CD14-positive monocyte (primary cell): ENCODE measurements around the gene ZNF292. TPM values are rescaled to one million over a fixed set of nuclear protein-coding genes. Genes with fewer than 3 reads are reported as not detected.
"Not testable (repeated sequence)": the region's sequence is repeated elsewhere in the genome, so short reads cannot be mapped to it uniquely, and the experiment has no call there.

Source experiments
- DNase-seq, 3 donors: peaks; one replicate each; pipeline ENCODE4 v3.0.0-alpha.2; 2011 to 2022
- H2AFZ ChIP-seq: 2 replicates; pipeline ENCODE4 v1.6.0; 2012; ENCODE audit warnings: mild to moderate bottlenecking, low read depth, low read length, inconsistent platforms; ENCODE audit not compliant: insufficient read depth, poor library complexity, severe bottlenecking
- H3K27ac ChIP-seq, 2 donors: 1 replicate in 1 of 2; 2 replicates in 1 of 2; pipeline ENCODE4 v1.5.1; 2012 to 2013; ENCODE audit warnings: low read length in 2 of 2, control low read depth in 1 of 2, inconsistent platforms in 1 of 2, low read depth in 1 of 2, mild to moderate bottlenecking in 1 of 2
- H3K27me3 ChIP-seq, 2 donors: one replicate each; pipeline versions ENCODE4 v1.6.0 to v1.6.1; 2011 to 2013; ENCODE audit warnings: low read length in 2 of 2; ENCODE audit not compliant: control insufficient read depth in 2 of 2, insufficient read depth in 2 of 2
- H3K36me3 ChIP-seq, 2 donors: replicated peaks in 1 of 2; 1 replicate in 1 of 2; 2 replicates in 1 of 2; pipeline versions ENCODE4 v1.5.1 to v1.6.1; 2012 to 2013; ENCODE audit warnings: low read length in 2 of 2, control low read depth in 1 of 2, inconsistent platforms in 1 of 2, mild to moderate bottlenecking in 1 of 2; ENCODE audit not compliant: insufficient read depth in 2 of 2, control insufficient read depth in 1 of 2
- H3K4me1 ChIP-seq, 2 donors: 1 replicate in 1 of 2; 2 replicates in 1 of 2; pipeline versions ENCODE4 v1.5.1 to v1.6.1; 2012 to 2013; ENCODE audit warnings: low read length in 2 of 2, control low read depth in 1 of 2, inconsistent platforms in 1 of 2, mild to moderate bottlenecking in 1 of 2, moderate library complexity in 1 of 2; ENCODE audit not compliant: insufficient read depth in 2 of 2, control insufficient read depth in 1 of 2
- H3K4me2 ChIP-seq: replicated peaks from 2 replicates; pipeline ENCODE3; 2012; ENCODE audit warnings: low read length, moderate library complexity, mild to moderate bottlenecking; ENCODE audit not compliant: poor library complexity, severe bottlenecking; ENCODE audit errors: extremely low read depth
- H3K4me3 ChIP-seq, 3 experiments: fragments of 200-600 bp in 1 of 3; sonication (generic) in 1 of 3; replicated peaks in 1 of 3; 1 replicate in 2 of 3; 2 replicates in 1 of 3; pipeline ENCODE4 v1.5.1; 2011 to 2013; ENCODE audit warnings: low read length in 3 of 3, mild to moderate bottlenecking in 3 of 3, control low read depth in 2 of 3, low read depth in 2 of 3, inconsistent platforms in 1 of 3, moderate library complexity in 1 of 3
- H3K79me2 ChIP-seq: 2 replicates; pipeline ENCODE4 v1.6.0; 2012; ENCODE audit warnings: mild to moderate bottlenecking, control low read depth, inconsistent platforms, low read length, moderate library complexity; ENCODE audit not compliant: insufficient read depth
- H3K9ac ChIP-seq: 2 replicates; pipeline ENCODE4 v1.6.0; 2017; ENCODE audit warnings: low read length, mild to moderate bottlenecking; ENCODE audit not compliant: insufficient read depth, poor library complexity, severe bottlenecking
- H3K9me3 ChIP-seq, 2 donors: replicated peaks in 1 of 2; 1 replicate in 1 of 2; 2 replicates in 1 of 2; pipeline versions ENCODE4 v1.5.1 to v1.6.1; 2012 to 2013; ENCODE audit warnings: low read length in 2 of 2, control low read depth in 1 of 2; ENCODE audit not compliant: control insufficient read depth in 1 of 2, insufficient read depth in 1 of 2
- H4K20me1 ChIP-seq: 2 replicates; pipeline ENCODE4 v1.6.0; 2012; ENCODE audit warnings: mild to moderate bottlenecking, low read length, control low read depth, moderate library complexity; ENCODE audit not compliant: insufficient read depth
- H3K27ac Mint-ChIP-seq, 7 donors: one replicate each; pipeline ENCODE4 v1.8.0; 2020; ENCODE audit warnings: mild to moderate bottlenecking in 7 of 7, mixed read lengths in 7 of 7, moderate library complexity in 6 of 7, inconsistent platforms in 2 of 7
- H3K27me3 Mint-ChIP-seq, 3 donors: one replicate each; pipeline ENCODE4 v1.8.0; 2021 to 2022; ENCODE audit warnings: low read depth in 3 of 3, mild to moderate bottlenecking in 3 of 3, mixed read lengths in 3 of 3, moderate library complexity in 3 of 3, inconsistent platforms in 1 of 3
- H3K36me3 Mint-ChIP-seq, 2 donors: one replicate each; pipeline ENCODE4 v1.8.0; 2020; ENCODE audit warnings: mixed read lengths in 2 of 2, inconsistent platforms in 1 of 2, mild to moderate bottlenecking in 1 of 2
- H3K4me1 Mint-ChIP-seq: one replicate; pipeline ENCODE4 v1.8.0; 2020; ENCODE audit warnings: mild to moderate bottlenecking, mixed read lengths
- H3K4me3 Mint-ChIP-seq, 2 donors: one replicate each; pipeline ENCODE4 v1.8.0; 2020; ENCODE audit warnings: mild to moderate bottlenecking in 2 of 2, mixed read lengths in 2 of 2, moderate library complexity in 1 of 2
- H3K9me3 Mint-ChIP-seq, 7 donors: one replicate each; pipeline ENCODE4 v1.8.0; 2020 to 2022; ENCODE audit warnings: mixed read lengths in 7 of 7, mild to moderate bottlenecking in 6 of 7, moderate library complexity in 6 of 7, inconsistent platforms in 2 of 7
- CTCF ChIP-seq: fragments of 200-600 bp; IDR thresholded peaks from one replicate; pipeline ENCODE4 v1.8.0; 2022; ENCODE audit warnings: antibody characterized with exemption, mild to moderate bottlenecking
- WGBS: methylation state at CpG from one replicate; pipeline ENCODE4 v1.1.5; 2013; ENCODE audit warnings: missing lambda C conversion rate; ENCODE audit not compliant: insufficient coverage; 5-methylcytosine and 5-hydroxymethylcytosine counted together
- intact Hi-C, 2 donors: fragments of 100-400 bp; cut with micrococcal nuclease; formaldehyde crosslinking; loops; one replicate each; pipeline versions ENCODE4 v1.15.0 to v1.15.1; 2023
- polyA plus RNA-seq, 3 donors: library from polyadenylated mRNA; depleted of rRNA in 1 of 3; unstranded in 2 of 3; stranded (reverse) in 1 of 3; fragments of 300-500 nt in 2 of 3; fragments of >200 nt in 1 of 3; fragmentation: Illumina TruSeq in 2 of 3; gene quantifications; 1 replicate in 2 of 3; 2 replicates in 1 of 3; pipeline ENCODE4 v1.2.3, GENCODE V29; 2012 to 2021

The ZNF292 gene
- polyA plus RNA-seq, 3 donors: 4.8 to 7.7 (median 7.6) TPM

DNA sequence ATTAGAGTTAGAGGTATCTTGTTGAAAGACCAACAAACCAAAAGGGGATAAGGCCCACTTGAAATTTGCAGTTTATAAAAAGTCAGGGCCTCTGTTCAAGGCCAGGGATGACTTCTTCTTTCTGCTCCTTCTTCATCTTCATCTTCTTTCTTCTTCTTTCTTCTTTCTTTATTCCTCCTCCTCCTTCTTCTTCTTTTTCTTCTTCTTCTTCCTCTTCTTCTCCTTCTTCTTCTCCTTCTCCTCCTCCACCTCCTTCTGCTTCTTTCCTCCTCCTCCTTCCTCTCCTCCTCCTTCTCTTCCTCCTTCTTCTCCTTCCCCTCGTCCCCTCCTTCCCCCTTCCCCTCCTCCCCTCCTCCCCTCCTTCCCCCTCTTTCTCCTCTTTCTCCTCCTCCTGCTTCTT, 18.4 kb upstream of the ZNF292 start:
- Histone ChIP-seq H2AFZ (no peak overlapping the region), H3K4me3 (no peak overlapping the region), H3K36me3 (no peaks in the 10 kb centered on the region), H4K20me1 (no peaks in the 10 kb centered on the region), H3K9me3 (no peaks in the 10 kb centered on the region), H3K4me1 (peaks cover 0 to 10% of the 10 kb centered on the region in 2 donors), H3K9ac (no peak overlapping the region), H3K79me2 (no peaks in the 10 kb centered on the region), H3K27me3 (no peaks in the 10 kb centered on the region), H3K27ac (no peak overlapping the region), H3K4me2 (no peak overlapping the region)
- Mint-ChIP-seq H3K4me3 (no peak overlapping the region), H3K4me1 (peaks cover 6% of the 10 kb centered on the region), H3K27me3 (peaks cover 1 to 3% (median 2%) of the 10 kb centered on the region in 3 donors), H3K36me3 (no peaks in the 10 kb centered on the region), H3K27ac (peak overlapping the region in 1 of 7 donors; percentile 57), H3K9me3 (peaks cover 0 to 4% (median 2%) of the 10 kb centered on the region in 7 donors)
- intact Hi-C loops: loop anchor here in 1 of 2 donors (10.0 kb wide), 1 partner anchor 98 kb away; no protein-coding TSS in a partner anchor
- 0% methylated on average over 1 of the region's 1 CpG for WGBS
- no peak for TF ChIP-seq CTCF
- no peak for DNase-seq

DNA sequence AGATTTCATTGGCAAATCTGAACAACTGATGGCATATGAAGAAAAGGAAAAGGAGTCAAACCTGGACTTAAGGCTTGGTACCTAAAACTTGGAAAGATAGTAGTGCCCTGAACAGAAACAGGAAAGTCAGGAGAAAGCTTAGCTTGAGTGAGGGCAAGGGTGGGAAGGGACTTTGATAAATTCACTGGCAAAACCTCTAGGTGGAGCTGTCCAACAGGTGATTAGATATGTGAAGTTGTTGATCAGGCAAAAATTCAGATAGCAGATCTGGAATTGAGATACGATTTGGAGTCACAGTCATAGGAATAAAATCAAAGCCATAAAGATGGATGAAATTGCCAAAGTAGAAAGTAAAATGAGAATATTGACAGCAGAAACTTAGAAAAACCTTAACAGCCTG, 16.1 kb upstream of the ZNF292 start:
- peak; percentile 76 for TF ChIP-seq CTCF
- no peaks in the 10 kb centered on the region for H3K36me3 Mint-ChIP-seq
- H3K4me1 ChIP-seq: peaks cover 0 to 10% of the 10 kb centered on the region in 2 donors
- WGBS: no CpG with 5 or more reads among the region's 1 CpG
- no peak overlapping the region for H3K27ac Mint-ChIP-seq
- H3K27me3 ChIP-seq: no peaks in the 10 kb centered on the region
- H3K4me2 ChIP-seq: no peak overlapping the region
- no peaks in the 10 kb centered on the region for H3K9me3 ChIP-seq
- H3K4me1 Mint-ChIP-seq: peaks cover 6% of the 10 kb centered on the region
- H3K79me2 ChIP-seq: no peaks in the 10 kb centered on the region
- H4K20me1 ChIP-seq: no peaks in the 10 kb centered on the region
- no peak overlapping the region for H3K4me3 Mint-ChIP-seq
- H3K27ac ChIP-seq: no peak overlapping the region
- DNase-seq: peak; percentile 40 to 62 (median 59)
- intact Hi-C loops: loop anchor here in 1 of 2 donors (10.0 kb wide), 1 partner anchor 96 kb away; no protein-coding TSS in a partner anchor
- peaks cover 4 to 14% (median 4%) of the 10 kb centered on the region in 3 donors for H3K27me3 Mint-ChIP-seq
- peaks cover 0 to 6% (median 2%) of the 10 kb centered on the region in 7 donors for H3K9me3 Mint-ChIP-seq
- no peak overlapping the region for H3K4me3 ChIP-seq
- H2AFZ ChIP-seq: no peak overlapping the region
- no peak overlapping the region for H3K9ac ChIP-seq
- H3K36me3 ChIP-seq: no peaks in the 10 kb centered on the region

- 98% methylated on average over 6 of the region's 8 CpGs for WGBS
- not testable (repeated sequence) for H3K27ac Mint-ChIP-seq, H3K36me3 ChIP-seq
Measured at GRCh38 chr6:87139927-87140326, 15.4 kb upstream of the ZNF292 start.

More at GRCh38 chr6:87139927-87140326, 15.4 kb upstream of the ZNF292 start:
- DNase-seq, H3K9me3 Mint-ChIP-seq, H4K20me1 ChIP-seq, H3K36me3 Mint-ChIP-seq, H3K9ac ChIP-seq, H2AFZ ChIP-seq, H3K4me1 Mint-ChIP-seq, H3K4me2 ChIP-seq, H3K4me1 ChIP-seq, H3K27ac ChIP-seq, H3K27me3 ChIP-seq, H3K9me3 ChIP-seq, H3K4me3 Mint-ChIP-seq, H3K4me3 ChIP-seq, H3K79me2 ChIP-seq: not testable (repeated sequence)
- intact Hi-C loops: loop anchor here in 1 of 2 donors (10.0 kb wide), 1 partner anchor 95 kb away; no protein-coding TSS in a partner anchor
- H3K27me3 Mint-ChIP-seq: peaks cover 4 to 15% (median 6%) of the 10 kb centered on the region in 3 donors
